Measurements from ENCODE around the gene AK1. TPM values are rescaled to one million over a fixed set of nuclear protein-coding genes. Genes with fewer than 3 reads are reported as not detected.

AK1 gene
- polyA plus RNA-seq, 1 of the 3 experiments (the other 2 are of a cell fraction) = 125 TPM

Small RNA genes lying within 50 kb of the gene (small RNA-seq; reads per million reads assigned to genes)
- gene MIR4672 (0 to 2.8 (median 0.06) reads per million in 7 experiments), gene RF00019 (0 reads per million in 7 experiments), gene RNA5SP296 (0 reads per million in 7 experiments)

Other genes starting within 250 kb of the AK1 start
- 0.19 and 0.25 TPM in 2 replicates for gene CFAP157, start 170.7 kb downstream of the AK1 start, polyA plus RNA-seq (2012; rRNA removed)
- 41.1 and 42.2 TPM in 2 replicates for gene PTRH1, start 162.0 kb downstream of the AK1 start, polyA plus RNA-seq (2012; rRNA removed)
- gene TTC16, start 161.6 kb downstream of the AK1 start, polyA plus RNA-seq (2012; rRNA removed) = 0.03 and 0.05 TPM in 2 replicates
- 11.9 and 17.2 TPM in 2 replicates for gene TOR2A, start 142.4 kb downstream of the AK1 start, polyA plus RNA-seq (2012; rRNA removed)
- 0.15 and 0.52 TPM in 2 replicates for gene SH2D3C, start 99.0 kb downstream of the AK1 start, polyA plus RNA-seq (2012; rRNA removed)
- 82.7 and 108 TPM in 2 replicates for gene CDK9, start 91.6 kb downstream of the AK1 start, polyA plus RNA-seq (2012; rRNA removed)
- 82.3 and 82.7 TPM in 2 replicates for gene FPGS, start 74.8 kb downstream of the AK1 start, polyA plus RNA-seq (2012; rRNA removed)
- 8.8 and 18.8 TPM in 2 replicates for gene ENG, start 23.0 kb downstream of the AK1 start, polyA plus RNA-seq (2012; rRNA removed)
- gene ST6GALNAC6, start 21.9 kb upstream of the AK1 start, polyA plus RNA-seq (2012; rRNA removed) = 34.8 and 47.5 TPM in 2 replicates
- gene ST6GALNAC4, start 39.4 kb upstream of the AK1 start, polyA plus RNA-seq (2012; rRNA removed) = 28.4 and 30.2 TPM in 2 replicates
- gene PIP5KL1, start 53.1 kb upstream of the AK1 start, polyA plus RNA-seq (2012; rRNA removed) = 4.0 and 6.1 TPM in 2 replicates
- gene DPM2, start 60.2 kb upstream of the AK1 start, polyA plus RNA-seq (2012; rRNA removed) = 106 and 117 TPM in 2 replicates
- 17.9 and 26.2 TPM in 2 replicates for gene EEIG1, start 103.3 kb upstream of the AK1 start, polyA plus RNA-seq (2012; rRNA removed)
- gene NAIF1, start 189.6 kb upstream of the AK1 start, polyA plus RNA-seq (2012; rRNA removed) = 14.6 and 14.8 TPM in 2 replicates
- 12.1 and 12.3 TPM in 2 replicates for gene SLC25A25, start 190.6 kb upstream of the AK1 start, polyA plus RNA-seq (2012; rRNA removed)